ENCODE measurements around the gene KMT2B.
"Not testable (repeated sequence)": the region's sequence is repeated elsewhere in the genome, so short reads cannot be mapped to it uniquely, and the experiment has no call there.

The KMT2B gene, protein sequence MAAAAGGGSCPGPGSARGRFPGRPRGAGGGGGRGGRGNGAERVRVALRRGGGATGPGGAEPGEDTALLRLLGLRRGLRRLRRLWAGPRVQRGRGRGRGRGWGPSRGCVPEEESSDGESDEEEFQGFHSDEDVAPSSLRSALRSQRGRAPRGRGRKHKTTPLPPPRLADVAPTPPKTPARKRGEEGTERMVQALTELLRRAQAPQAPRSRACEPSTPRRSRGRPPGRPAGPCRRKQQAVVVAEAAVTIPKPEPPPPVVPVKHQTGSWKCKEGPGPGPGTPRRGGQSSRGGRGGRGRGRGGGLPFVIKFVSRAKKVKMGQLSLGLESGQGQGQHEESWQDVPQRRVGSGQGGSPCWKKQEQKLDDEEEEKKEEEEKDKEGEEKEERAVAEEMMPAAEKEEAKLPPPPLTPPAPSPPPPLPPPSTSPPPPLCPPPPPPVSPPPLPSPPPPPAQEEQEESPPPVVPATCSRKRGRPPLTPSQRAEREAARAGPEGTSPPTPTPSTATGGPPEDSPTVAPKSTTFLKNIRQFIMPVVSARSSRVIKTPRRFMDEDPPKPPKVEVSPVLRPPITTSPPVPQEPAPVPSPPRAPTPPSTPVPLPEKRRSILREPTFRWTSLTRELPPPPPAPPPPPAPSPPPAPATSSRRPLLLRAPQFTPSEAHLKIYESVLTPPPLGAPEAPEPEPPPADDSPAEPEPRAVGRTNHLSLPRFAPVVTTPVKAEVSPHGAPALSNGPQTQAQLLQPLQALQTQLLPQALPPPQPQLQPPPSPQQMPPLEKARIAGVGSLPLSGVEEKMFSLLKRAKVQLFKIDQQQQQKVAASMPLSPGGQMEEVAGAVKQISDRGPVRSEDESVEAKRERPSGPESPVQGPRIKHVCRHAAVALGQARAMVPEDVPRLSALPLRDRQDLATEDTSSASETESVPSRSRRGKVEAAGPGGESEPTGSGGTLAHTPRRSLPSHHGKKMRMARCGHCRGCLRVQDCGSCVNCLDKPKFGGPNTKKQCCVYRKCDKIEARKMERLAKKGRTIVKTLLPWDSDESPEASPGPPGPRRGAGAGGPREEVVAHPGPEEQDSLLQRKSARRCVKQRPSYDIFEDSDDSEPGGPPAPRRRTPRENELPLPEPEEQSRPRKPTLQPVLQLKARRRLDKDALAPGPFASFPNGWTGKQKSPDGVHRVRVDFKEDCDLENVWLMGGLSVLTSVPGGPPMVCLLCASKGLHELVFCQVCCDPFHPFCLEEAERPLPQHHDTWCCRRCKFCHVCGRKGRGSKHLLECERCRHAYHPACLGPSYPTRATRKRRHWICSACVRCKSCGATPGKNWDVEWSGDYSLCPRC (N-terminal part only)

DNA sequence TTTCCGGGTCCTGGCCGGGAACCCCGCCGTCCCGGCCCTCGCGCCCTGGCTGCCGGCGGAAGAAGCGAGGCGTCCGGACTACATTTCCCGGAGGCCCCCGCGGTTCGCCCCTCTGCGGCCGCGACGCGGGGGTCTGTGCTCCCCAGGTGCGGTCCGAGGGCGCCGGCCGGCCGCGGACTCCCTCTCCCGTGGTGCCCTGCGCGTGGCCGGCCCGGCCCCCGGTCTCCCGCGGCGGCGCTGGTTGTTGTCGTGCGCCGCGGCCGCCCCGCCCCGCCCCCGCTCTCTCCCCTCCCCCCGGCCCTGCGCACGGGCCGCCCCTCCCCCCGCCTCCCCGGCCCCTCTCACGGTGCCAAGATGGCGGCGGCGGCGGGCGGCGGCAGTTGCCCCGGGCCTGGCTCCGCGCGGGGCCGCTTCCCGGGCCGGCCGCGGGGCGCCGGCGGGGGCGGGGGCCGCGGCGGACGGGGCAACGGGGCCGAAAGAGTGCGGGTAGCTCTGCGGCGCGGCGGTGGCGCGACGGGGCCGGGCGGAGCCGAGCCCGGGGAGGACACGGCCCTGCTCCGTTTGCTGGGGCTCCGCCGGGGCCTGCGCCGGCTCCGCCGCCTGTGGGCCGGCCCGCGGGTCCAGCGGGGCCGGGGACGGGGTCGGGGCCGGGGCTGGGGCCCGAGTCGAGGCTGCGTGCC, at the start of gene KMT2B:
Gene KMT2B, plus strand, starts transcription at position 339 of the 680 bp plus-strand sequence. Its CDS starts 16 bp downstream, at position 355.
- in situ Hi-C loops (cut with MboI; ENCODE audit: low sequenced_read_pairs): no loop called here

DNA sequence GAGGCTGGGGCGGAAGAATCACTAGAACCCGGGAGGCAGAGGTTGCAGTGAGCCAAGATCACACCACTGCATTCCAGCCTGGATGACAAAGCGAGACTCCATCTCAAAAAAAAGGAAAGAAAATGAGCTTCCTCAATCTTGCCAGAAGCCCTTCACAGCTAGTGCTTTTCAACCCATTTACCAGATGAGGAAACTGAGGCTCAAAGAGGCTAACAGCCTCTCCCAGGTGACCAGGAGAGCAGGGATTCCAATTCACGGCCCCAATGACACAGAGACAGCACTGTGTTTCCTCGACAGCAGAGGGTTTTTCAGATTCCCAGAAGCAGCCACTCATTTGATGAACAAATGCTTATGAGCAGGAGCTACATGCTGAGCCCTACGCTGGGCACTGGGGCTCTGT, 48.2 kb upstream of the KMT2B start:
- in situ Hi-C loops (cut with MboI; ENCODE audit: low sequenced_read_pairs): no loop called here

- in situ Hi-C loops (cut with MboI; ENCODE audit: low sequenced_read_pairs): no loop called here
Measured at GRCh38 chr19:35669974-35670373, 47.8 kb upstream of the KMT2B start.

GRCh38 chr19:35670686-35671085, 47.1 kb upstream of the KMT2B start:
- in situ Hi-C loops (cut with MboI; ENCODE audit: low sequenced_read_pairs): no loop called here

GRCh38 chr19:35671818-35672217, 46.0 kb upstream of the KMT2B start:
- in situ Hi-C loops (cut with MboI; ENCODE audit: low sequenced_read_pairs): no loop called here

GRCh38 chr19:35673121-35673804, 44.5 kb upstream of the KMT2B start:
- in situ Hi-C loops (cut with MboI; ENCODE audit: low sequenced_read_pairs): no loop called here

DNA sequence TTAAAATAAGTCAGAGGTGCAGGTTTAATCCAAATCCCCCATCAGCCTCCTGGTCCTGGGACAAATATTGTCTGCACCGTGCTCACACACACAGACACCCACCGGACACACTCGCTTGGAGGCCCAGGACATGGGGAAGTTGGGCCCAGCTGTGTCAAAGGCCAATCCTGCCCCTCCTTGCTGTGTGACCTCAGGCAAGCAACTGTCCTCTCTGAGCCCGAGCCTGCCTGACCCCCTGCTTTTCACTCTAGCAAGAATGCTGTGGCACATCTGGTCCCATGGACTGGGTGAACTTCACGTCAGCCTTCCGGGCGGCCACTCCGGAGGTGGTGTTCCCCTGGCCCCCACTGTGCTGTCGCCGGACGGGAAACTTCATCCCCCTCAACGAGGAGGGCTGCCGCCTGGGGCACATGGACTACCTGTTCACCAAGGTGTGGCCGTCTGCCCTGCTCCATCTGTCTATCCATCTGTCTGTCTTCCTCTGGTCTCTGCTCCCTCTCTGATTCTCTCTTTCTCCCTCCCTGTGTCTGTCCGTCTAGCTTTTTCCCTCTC, 42.1 kb upstream of the KMT2B start:
- in situ Hi-C loops (cut with MboI; ENCODE audit: low sequenced_read_pairs): no loop called here

GRCh38 chr19:35689836-35690235, 28.0 kb upstream of the KMT2B start:
- in situ Hi-C loops (cut with MboI; ENCODE audit: low sequenced_read_pairs): no loop called here

DNA sequence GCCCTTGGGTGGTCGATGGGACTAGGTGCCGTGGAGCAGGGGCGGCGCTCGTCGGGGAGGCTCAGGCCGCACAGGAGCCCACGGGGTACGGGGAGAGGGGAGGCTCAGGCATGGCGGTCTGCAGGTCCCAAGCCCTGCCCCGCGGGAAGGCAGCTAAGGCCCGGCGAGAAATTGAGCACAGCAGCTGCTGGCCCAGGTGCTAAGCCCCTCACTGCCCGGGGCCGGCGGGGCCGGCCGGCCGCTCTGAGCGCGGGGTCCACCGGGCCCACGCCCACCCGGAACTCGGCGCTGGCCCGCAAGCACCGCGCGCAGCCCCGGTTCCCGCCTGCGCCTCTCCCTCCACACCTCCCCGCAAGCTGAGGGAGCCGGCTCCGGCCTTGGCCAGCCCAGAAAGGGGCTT, 26.7 kb upstream of the KMT2B start:
- in situ Hi-C loops (cut with MboI; ENCODE audit: low sequenced_read_pairs): not testable (repeated sequence)

GRCh38 chr19:35692010-35692409, 25.8 kb upstream of the KMT2B start:
- in situ Hi-C loops (cut with MboI; ENCODE audit: low sequenced_read_pairs): no loop called here

DNA sequence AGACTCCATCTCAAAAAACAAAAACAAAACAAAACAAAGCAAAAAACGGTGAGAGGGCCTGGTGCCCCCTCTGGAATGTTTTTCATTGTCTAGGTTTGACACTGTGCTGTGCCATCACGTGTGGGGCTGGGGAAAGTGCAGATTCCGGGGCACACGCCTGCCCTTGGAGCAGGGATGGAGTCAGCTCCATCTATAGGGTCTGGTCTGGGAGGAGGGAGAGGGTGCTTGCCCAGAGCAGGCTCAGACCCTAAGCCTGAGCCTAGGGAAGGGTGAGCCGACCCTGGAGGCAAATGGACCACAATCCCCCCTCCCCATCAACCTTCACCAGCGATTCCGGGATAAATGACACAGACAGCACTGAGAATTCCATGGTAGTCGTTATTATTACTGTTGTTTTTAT, 24.4 kb upstream of the KMT2B start:
- in situ Hi-C loops (cut with MboI; ENCODE audit: low sequenced_read_pairs): no loop called here

DNA sequence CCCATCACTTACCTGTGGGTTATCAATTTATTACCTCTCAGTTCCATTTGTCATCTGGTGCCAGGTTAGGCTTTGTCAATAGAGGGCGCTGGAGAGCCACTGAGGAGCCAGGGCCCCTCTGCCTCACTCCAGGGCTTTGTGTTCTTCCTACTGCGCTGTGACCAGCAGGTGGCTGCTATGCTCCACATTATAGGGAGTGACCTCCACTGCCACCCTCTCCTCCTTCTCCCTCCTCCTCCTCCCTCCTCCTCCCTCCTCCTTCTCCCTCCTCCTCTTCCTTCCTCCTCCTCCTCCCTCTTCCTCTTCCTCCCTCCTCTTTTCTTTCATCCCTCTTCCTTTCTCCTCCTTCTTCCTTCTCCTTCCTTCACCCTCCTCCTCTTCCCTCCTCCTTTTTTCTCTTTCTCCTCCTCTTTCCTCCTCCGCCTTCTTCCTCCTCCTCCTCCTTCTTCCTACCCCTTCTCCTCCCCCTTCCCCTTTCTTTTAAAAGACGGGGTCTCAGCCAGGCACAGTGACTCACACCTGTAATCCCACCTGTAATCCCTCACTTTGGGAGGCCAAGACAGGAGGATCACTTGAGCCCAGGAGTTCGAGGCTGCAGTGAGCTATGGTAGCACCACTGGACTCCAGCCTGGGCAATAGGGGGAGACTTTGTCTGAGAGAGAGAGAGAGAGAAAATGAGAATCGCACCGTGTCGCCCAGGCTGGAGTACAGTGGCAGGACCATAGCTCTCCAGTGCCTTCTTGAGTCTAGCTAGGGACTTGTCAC, 23.8 kb upstream of the KMT2B start:
- in situ Hi-C loops (cut with MboI; ENCODE audit: low sequenced_read_pairs): no loop called here

GRCh38 chr19:35695895-35696422, 21.8 kb upstream of the KMT2B start:
- in situ Hi-C loops (cut with MboI; ENCODE audit: low sequenced_read_pairs): no loop called here

DNA sequence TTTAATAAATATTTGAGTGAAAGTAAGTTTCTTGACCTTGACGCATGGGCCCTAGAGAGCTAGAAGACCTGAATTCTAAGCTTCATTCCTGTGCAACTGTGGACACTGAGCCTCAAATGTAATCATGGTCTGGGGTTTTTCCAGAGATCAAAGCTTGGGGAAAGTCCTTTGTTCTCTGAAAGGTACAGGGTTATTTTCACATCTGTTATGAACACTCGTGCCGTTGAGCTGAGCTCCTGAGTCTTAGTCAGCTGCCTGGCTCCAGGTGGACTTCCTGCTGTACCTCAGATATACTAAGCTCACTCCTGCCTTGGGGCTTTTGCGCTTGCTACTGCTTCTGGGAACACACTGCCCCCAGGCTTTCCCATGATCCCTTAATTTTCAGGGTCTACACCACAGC, 21.0 kb upstream of the KMT2B start:
- in situ Hi-C loops (cut with MboI; ENCODE audit: low sequenced_read_pairs): no loop called here

- in situ Hi-C loops (cut with MboI; ENCODE audit: low sequenced_read_pairs): no loop called here
Measured at GRCh38 chr19:35702223-35703012, 15.4 kb upstream of the KMT2B start.

GRCh38 chr19:35703343-35703742, 14.5 kb upstream of the KMT2B start:
- in situ Hi-C loops (cut with MboI; ENCODE audit: low sequenced_read_pairs): no loop called here

- in situ Hi-C loops (cut with MboI; ENCODE audit: low sequenced_read_pairs): no loop called here
Measured at GRCh38 chr19:35704218-35704617, 13.6 kb upstream of the KMT2B start, which contains the start of gene ZBTB32. Gene ZBTB32 (plus strand): TSS chr19:35704558. CDS start chr19:35714627, 10,069 bp downstream.

DNA sequence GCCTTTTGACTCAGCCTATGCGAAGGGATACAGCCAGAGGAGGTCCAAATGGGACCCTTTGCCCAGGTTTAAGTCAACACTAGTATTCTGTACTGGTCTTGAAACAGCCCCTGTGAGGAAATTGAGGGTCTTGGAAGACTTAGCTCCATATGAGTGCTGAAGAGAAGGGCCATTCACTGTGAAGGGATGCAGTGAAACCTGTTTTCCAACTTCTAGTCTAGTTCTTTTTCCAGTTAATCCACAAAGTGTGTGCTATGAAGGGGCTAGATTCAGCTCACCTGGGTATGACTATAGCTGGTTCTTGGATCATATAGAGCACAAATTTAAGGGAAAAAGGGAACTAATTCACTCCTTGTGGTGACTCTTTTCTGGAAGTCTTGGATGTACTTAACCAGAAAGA, 9.4 kb upstream of the KMT2B start:
- in situ Hi-C loops (cut with MboI; ENCODE audit: low sequenced_read_pairs): no loop called here

All from HL-60/S4 (cell line).